NCI-H345 treated with DMSO at 0.1 percent for 48 hours (cell line): ENCODE data around the gene MIEN1.
A peak's percentile ranks its signal among the peaks of the same experiment; 100 is the strongest.
"Not testable (repeated sequence)": the region's sequence is repeated elsewhere in the genome, so short reads cannot be mapped to it uniquely, and the experiment has no call there.

Source experiments
- DNase-seq: peaks from one replicate; lab custom pipeline; 2025; ENCODE audit not compliant: unreplicated experiment; lab: John Stamatoyannopoulos, UW

Gene MIEN1

GRCh38 chr17:39756380-39757079 lies 26.2 kb upstream of the MIEN1 start:
- no peak for DNase-seq

GRCh38 chr17:39755554-39756379 lies 25.4 kb upstream of the MIEN1 start:
- DNase-seq: no peak

GRCh38 chr17:39754958-39755553 lies 24.7 kb upstream of the MIEN1 start:
- no peak for DNase-seq

- peak; percentile 45 for DNase-seq
These were observed 24.0 kb upstream of the MIEN1 start for GRCh38 chr17:39754161-39754957.

- DNase-seq: no peak
These were observed 23.3 kb upstream of the MIEN1 start for GRCh38 chr17:39753514-39754160.

- no peak for DNase-seq
These were observed 22.0 kb upstream of the MIEN1 start for GRCh38 chr17:39752241-39752881.

GRCh38 chr17:39751637-39752036 lies 21.3 kb upstream of the MIEN1 start:
- DNase-seq: no peak

GRCh38 chr17:39751016-39751543 lies 20.7 kb upstream of the MIEN1 start:
- DNase-seq: no peak

- DNase-seq: no peak
These were observed 20.0 kb upstream of the MIEN1 start for GRCh38 chr17:39750131-39751015.

GRCh38 chr17:39748444-39749034 lies 18.2 kb upstream of the MIEN1 start:
- not testable (repeated sequence) for DNase-seq

- no peak for DNase-seq
These were observed 17.4 kb upstream of the MIEN1 start for GRCh38 chr17:39747745-39748144.

- DNase-seq: no peak
These were observed 15.8 kb upstream of the MIEN1 start for GRCh38 chr17:39746145-39746461.

- DNase-seq: no peak
These were observed 15.2 kb upstream of the MIEN1 start for GRCh38 chr17:39745335-39746144.

- no peak for DNase-seq
These were observed 14.5 kb upstream of the MIEN1 start for GRCh38 chr17:39744836-39745215.

- DNase-seq: no peak
These were observed 13.9 kb upstream of the MIEN1 start for GRCh38 chr17:39744075-39744835.

GRCh38 chr17:39742856-39743436 lies 12.6 kb upstream of the MIEN1 start:
- DNase-seq: no peak
